IMR-90 (cell line): ENCODE measurements around the gene LRRK2. TPM values are rescaled to one million over a fixed set of nuclear protein-coding genes. Genes with fewer than 3 reads are reported as not detected.

Source experiments
- ATAC-seq: fragments of 200-7000 bp; cut with Tn5 transposase; 2 replicates; pipeline ENCODE4 v1.9.1; 2020; ENCODE audit warnings: low read depth, mild to moderate bottlenecking, moderate library complexity
- BruUV-seq: library from RNA; stranded (reverse); fragments of 400-500 nt; replicated peaks from 2 replicates; lab custom pipeline; 2021; lab: Mats Ljungman, UMichigan
- CTCF ChIA-PET: fragments of 300-600 bp; formaldehyde crosslinking; extraction: SDS; loops from one replicate; lab custom pipeline; 2021; ENCODE audit warnings: antibody characterized with exemption; lab: Yijun Ruan, JAX
- POLR2A ChIA-PET: fragments of 300-600 bp; sonication (Branson Sonifier 250); formaldehyde crosslinking; loops from one replicate; lab custom pipeline; 2022; ENCODE audit warnings: antibody characterized with exemption; ENCODE audit not compliant: unreplicated experiment; lab: Charles Lee
- DNase-seq: peaks from one replicate; pipeline ENCODE4 v3.0.0; 2013
- H2AFZ ChIP-seq: replicated peaks from 2 replicates; pipeline ENCODE3; 2013; ENCODE audit warnings: low read length, mild to moderate bottlenecking; ENCODE audit not compliant: poor library complexity
- H2AK5ac ChIP-seq: 2 replicates; pipeline ENCODE4 v1.6.1; 2013; ENCODE audit warnings: low read depth, low read length, inconsistent platforms
- H2AK9ac ChIP-seq: replicated peaks from 2 replicates; pipeline ENCODE3; 2013; ENCODE audit warnings: mild to moderate bottlenecking, low read depth, low read length, moderate library complexity; ENCODE audit not compliant: poor library complexity
- H2BK120ac ChIP-seq: 2 replicates; pipeline ENCODE4 v1.6.1; 2013; ENCODE audit warnings: low read depth, low read length, inconsistent platforms
- H2BK15ac ChIP-seq: 3 replicates; pipeline ENCODE4 v1.6.1; 2013; ENCODE audit warnings: low read depth, low read length, inconsistent platforms
- H2BK20ac ChIP-seq: 2 replicates; pipeline ENCODE4 v1.6.1; 2013; ENCODE audit warnings: low read depth, mild to moderate bottlenecking, inconsistent platforms, low read length, moderate library complexity
- H2BK5ac ChIP-seq: 2 replicates; pipeline ENCODE4 v1.6.1; 2013; ENCODE audit warnings: mild to moderate bottlenecking, low read depth, low read length, inconsistent platforms; ENCODE audit not compliant: poor library complexity, severe bottlenecking
- H3K14ac ChIP-seq: replicated peaks from 2 replicates; pipeline ENCODE4 v1.6.1; 2013; ENCODE audit warnings: low read depth, low read length, inconsistent platforms
- H3K18ac ChIP-seq: 2 replicates; pipeline ENCODE4 v1.6.1; 2013; ENCODE audit warnings: low read depth, low read length, control low read depth
- H3K23ac ChIP-seq: 2 replicates; pipeline ENCODE4 v1.6.1; 2013; ENCODE audit warnings: low read depth, low read length, inconsistent platforms
- H3K27ac ChIP-seq: 2 replicates; pipeline ENCODE4 v1.5.1; 2013; ENCODE audit warnings: mild to moderate bottlenecking, control low read depth, low read length; ENCODE audit not compliant: insufficient read depth
- H3K27me3 ChIP-seq: 2 replicates; pipeline ENCODE4 v1.6.1; 2013; ENCODE audit warnings: low read length; ENCODE audit not compliant: control insufficient read depth, insufficient read depth
- H3K36me3 ChIP-seq: 2 replicates; pipeline ENCODE4 v1.6.1; 2013; ENCODE audit warnings: low read length, mixed read lengths; ENCODE audit not compliant: control insufficient read depth, insufficient read depth
- H3K4ac ChIP-seq: 2 replicates; pipeline ENCODE4 v1.6.1; 2013; ENCODE audit warnings: low read depth, low read length, inconsistent platforms
- H3K4me1 ChIP-seq: 2 replicates; pipeline ENCODE4 v1.6.1; 2013; ENCODE audit warnings: low read length, mixed read lengths; ENCODE audit not compliant: control insufficient read depth, insufficient read depth
- H3K4me2 ChIP-seq: 2 replicates; pipeline ENCODE4 v1.6.1; 2013; ENCODE audit warnings: low read depth, mild to moderate bottlenecking, control low read depth, low read length, moderate library complexity
- H3K4me3 ChIP-seq: 2 replicates; pipeline ENCODE4 v1.5.1; 2013; ENCODE audit warnings: low read depth, mild to moderate bottlenecking, control low read depth, low read length, moderate library complexity; ENCODE audit not compliant: insufficient read depth
- H3K56ac ChIP-seq: 2 replicates; pipeline ENCODE4 v1.6.1; 2013; ENCODE audit warnings: low read length, inconsistent platforms; ENCODE audit not compliant: insufficient read depth; ENCODE audit errors: extremely low read depth
- H3K79me1 ChIP-seq, 2 experiments: 2 replicates each; pipeline ENCODE4 v1.6.1; 2013; ENCODE audit warnings: low read length in 2 of 2, inconsistent platforms in 1 of 2, low read depth in 1 of 2
- H3K9ac ChIP-seq: 2 replicates; pipeline ENCODE4 v1.6.1; 2013; ENCODE audit warnings: low read depth, low read length, control low read depth
- H3K9me1 ChIP-seq: 2 replicates; pipeline ENCODE4 v1.6.1; 2013; ENCODE audit warnings: low read length, inconsistent platforms; ENCODE audit not compliant: insufficient read depth
- H3K9me3 ChIP-seq: 2 replicates; pipeline ENCODE4 v1.6.1; 2013; ENCODE audit warnings: low read length; ENCODE audit not compliant: control insufficient read depth, insufficient read depth
- H4K20me1 ChIP-seq: 2 replicates; pipeline ENCODE4 v1.6.1; 2013; ENCODE audit warnings: low read length, inconsistent platforms; ENCODE audit not compliant: insufficient read depth
- H4K5ac ChIP-seq: 2 replicates; pipeline ENCODE4 v1.6.1; 2013; ENCODE audit warnings: mild to moderate bottlenecking, low read depth, low read length, control low read depth
- H4K8ac ChIP-seq, 2 experiments: 2 replicates each; pipeline ENCODE4 v1.6.1; 2013; ENCODE audit warnings: low read depth in 2 of 2, low read length in 2 of 2, control low read depth in 1 of 2, inconsistent platforms in 1 of 2
- H4K91ac ChIP-seq: 2 replicates; pipeline ENCODE4 v1.6.1; 2013; ENCODE audit warnings: low read depth, low read length, inconsistent platforms; ENCODE audit not compliant: insufficient read depth
- CHD1 ChIP-seq: IDR thresholded peaks from 2 replicates; pipeline ENCODE4 v1.6.1; 2012; ENCODE audit warnings: low read depth, low read length, improper control_type of control experiment
- ELK1 ChIP-seq: fragments of 150-350 bp; IDR thresholded peaks from 2 replicates; pipeline ENCODE4 v1.6.1; 2016; ENCODE audit warnings: low read depth, mild to moderate bottlenecking, low read length, moderate library complexity, borderline replicate concordance
- FOS ChIP-seq: fragments of 150-350 bp; IDR thresholded peaks from 2 replicates; pipeline ENCODE4 v1.6.1; 2016; ENCODE audit warnings: low read depth, low read length
- MAFK ChIP-seq: IDR thresholded peaks from 2 replicates; pipeline ENCODE4 v1.6.1; 2012; ENCODE audit warnings: low read depth, low read length, improper control_type of control experiment
- MAZ ChIP-seq: IDR thresholded peaks from 2 replicates; pipeline ENCODE4 v1.6.1; 2012; ENCODE audit warnings: low read depth, mild to moderate bottlenecking, low read length, improper control_type of control experiment, moderate library complexity, borderline replicate concordance
- MXI1 ChIP-seq: IDR thresholded peaks from 2 replicates; pipeline ENCODE4 v1.6.1; 2012; ENCODE audit warnings: low read depth, mild to moderate bottlenecking, low read length, moderate library complexity, borderline replicate concordance
- NFE2L2 ChIP-seq: fragments of 150-350 bp; IDR thresholded peaks from 2 replicates; pipeline ENCODE4 v1.6.1; 2016; ENCODE audit warnings: low read depth, mild to moderate bottlenecking, low read length
- POLR2A ChIP-seq: IDR thresholded peaks from 2 replicates; pipeline ENCODE4 v1.6.1; 2012; ENCODE audit warnings: mild to moderate bottlenecking, low read depth, low read length
- RAD21 ChIP-seq: IDR thresholded peaks from 2 replicates; pipeline ENCODE4 v1.6.1; 2012; ENCODE audit warnings: low read length, improper control_type of control experiment
- RCOR1 ChIP-seq: IDR thresholded peaks from 2 replicates; pipeline ENCODE4 v1.6.1; 2012; ENCODE audit warnings: mild to moderate bottlenecking, low read length, improper control_type of control experiment; ENCODE audit not compliant: insufficient replicate concordance
- RFX5 ChIP-seq: IDR thresholded peaks from 2 replicates; pipeline ENCODE4 v1.8.0; 2012; ENCODE audit warnings: low read depth, mild to moderate bottlenecking, low read length, moderate library complexity
- SMC3 ChIP-seq: fragments of 150-350 bp; IDR thresholded peaks from 2 replicates; pipeline ENCODE4 v1.6.1; 2016; ENCODE audit warnings: low read depth, mild to moderate bottlenecking, antibody characterized with exemption, low read length, moderate library complexity
- WGBS, 2 experiments: methylation state at CpG; one replicate each; pipeline versions ENCODE4 v1.1.5 to v1.1.7; 2013; ENCODE audit warnings: missing lambda C conversion rate in 2 of 2; ENCODE audit not compliant: insufficient read length in 1 of 2; ENCODE audit errors: extremely low coverage in 2 of 2; 5-methylcytosine and 5-hydroxymethylcytosine counted together
- dilution Hi-C: fragments of 300-500 bp; cut with HindIII; formaldehyde crosslinking; loops from one replicate; pipeline ENCODE4 v1.14.3; 2018; ENCODE audit warnings: low sequenced_read_pairs; ENCODE audit not compliant: unreplicated experiment
- in situ Hi-C: fragments of 300-500 bp; cut with MboI; formaldehyde crosslinking; loops from 3 replicates; pipeline ENCODE4 v1.14.3; 2019; ENCODE audit warnings: low sequenced_read_pairs, inconsistent platforms, mixed read lengths
- intact Hi-C: fragments of 100-400 bp; cut with micrococcal nuclease; formaldehyde crosslinking; loops from 2 replicates; pipeline ENCODE4 v1.10.0; 2022
- polyA plus RNA-seq, 3 experiments: library from polyadenylated mRNA; depleted of rRNA; stranded (reverse); fragments of >200 nt; gene quantifications; 2 replicates each; pipeline ENCODE4 v1.2.3, GENCODE V29; 2012; ENCODE audit warnings: low replicate concordance in 1 of 3
- total RNA-seq: library from RNA; depleted of rRNA; stranded (reverse); fragments of >200 nt; gene quantifications from 2 replicates; pipeline ENCODE4 v1.2.3, GENCODE V29; 2012
- TF ChIP-seq, protein P1 (sequence below): conservative IDR thresholded peaks from 2 replicates; pipeline ENCODE4 v1.5.1; 2012; ENCODE audit warnings: mild to moderate bottlenecking, low read depth, low read length, improper control_type of control experiment
- TF ChIP-seq, protein P2 (sequence below): fragments of 150-350 bp; IDR thresholded peaks from 2 replicates; pipeline ENCODE4 v1.6.1; 2017; ENCODE audit warnings: mild to moderate bottlenecking, antibody characterized with exemption, low read length, low read depth

The LRRK2 gene
- total and polyA plus RNA-seq, 2 of the 4 experiments (the other 2 are of a cell fraction): 0.17 to 0.54 TPM

DNA sequence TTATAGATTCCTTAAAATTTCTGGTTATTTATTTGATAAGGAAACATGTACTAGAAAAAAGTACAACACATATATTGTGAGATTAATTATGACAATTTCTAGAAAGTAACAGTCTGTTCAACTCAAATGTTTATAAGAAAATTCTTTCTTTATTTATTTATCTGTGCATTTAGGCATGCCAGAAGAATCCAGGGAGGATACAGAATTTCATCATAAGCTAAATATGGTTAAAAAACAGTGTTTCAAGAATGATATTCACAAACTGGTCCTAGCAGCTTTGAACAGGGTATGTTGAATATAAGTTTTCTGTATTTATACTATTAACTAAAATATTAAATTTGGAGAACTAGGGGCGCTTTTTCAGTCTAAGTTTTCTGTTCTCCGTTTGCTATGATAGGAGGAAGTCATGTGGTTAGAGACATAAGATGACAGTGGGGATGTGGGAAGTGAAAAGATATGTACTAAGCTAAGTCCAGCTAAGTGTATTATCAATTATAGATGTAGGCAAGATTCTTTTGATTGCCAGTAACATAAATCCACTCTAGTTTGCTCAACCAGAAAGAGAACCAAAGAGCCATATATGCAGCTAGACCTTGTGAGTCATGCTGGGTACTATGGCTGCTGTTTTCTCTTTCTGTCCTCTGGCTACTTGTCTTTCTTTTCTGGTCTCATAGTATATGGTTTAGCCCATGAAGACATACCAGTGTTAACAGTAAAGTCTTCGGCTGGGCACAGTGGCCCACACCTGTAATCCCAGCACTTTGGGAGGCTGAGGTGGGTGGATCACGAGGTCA lies 39.0 kb downstream of the LRRK2 start:
- in situ Hi-C loops: no loop called here
- no TSS peak for BruUV-seq
- no peak overlapping the region for H2AK9ac ChIP-seq
- H3K27me3 ChIP-seq: no peaks in the 10 kb centered on the region
- no peaks in the 10 kb centered on the region; the same call in 1 of the 2 replicates for H3K4me1 ChIP-seq
- WGBS, 2 experiments: no CpG with 5 or more reads among the region's 4 CpGs
- no peak overlapping the region for H3K23ac ChIP-seq
- dilution Hi-C loops: no loop called here
- peak; percentile 38 for DNase-seq
- H3K36me3 ChIP-seq: no peaks in the 10 kb centered on the region
- H3K18ac ChIP-seq: peak overlapping the region; percentile 97
- peak overlapping the region; percentile 95 for H4K5ac ChIP-seq
- H3K4ac ChIP-seq: peak overlapping the region; percentile 8; the same call in 1 of the 2 replicates
- H4K8ac ChIP-seq: peak overlapping the region; percentile 63 to 72; a peak in 3 of 4 replicates
- peak overlapping the region; percentile 74; the same call in 1 of the 2 replicates for H2BK20ac ChIP-seq
- POLR2A ChIA-PET: no interaction called here
- H3K14ac ChIP-seq: no peak overlapping the region
- H3K79me1 ChIP-seq: no peaks in the 10 kb centered on the region
- no peak overlapping the region; the same call in 1 of the 2 replicates for H3K9ac ChIP-seq
- peak overlapping the region; percentile 68 for H2BK120ac ChIP-seq
- peak overlapping the region; percentile 98 for H2BK5ac ChIP-seq
- no peak overlapping the region for H3K4me3 ChIP-seq
- peak overlapping the region; percentile 97 for H3K27ac ChIP-seq
- no peaks in the 10 kb centered on the region for H4K20me1 ChIP-seq
- no peak; the same call in 1 of the 2 replicates for ATAC-seq
- CTCF ChIA-PET: no interaction called here
- no peaks in the 10 kb centered on the region for H3K9me3 ChIP-seq
- H2AK5ac ChIP-seq: no peak overlapping the region
- intact Hi-C loops: no loop called here
- peak overlapping the region; percentile 66; the same call in 1 of the 2 replicates for H3K4me2 ChIP-seq
- peak overlapping the region; percentile 38; the same call in 1 of the 2 replicates for H3K56ac ChIP-seq
- H3K9me1 ChIP-seq: no peaks in the 10 kb centered on the region
- H4K91ac ChIP-seq: peak overlapping the region; percentile 52
- no peak overlapping the region for H2AFZ ChIP-seq
- peak overlapping the region; percentile 80; the same call in 2 of the 3 replicates for H2BK15ac ChIP-seq
- TF ChIP-seq MAFK: no peak
- TF ChIP-seq CHD1: no peak
- TF ChIP-seq, protein P1, sequence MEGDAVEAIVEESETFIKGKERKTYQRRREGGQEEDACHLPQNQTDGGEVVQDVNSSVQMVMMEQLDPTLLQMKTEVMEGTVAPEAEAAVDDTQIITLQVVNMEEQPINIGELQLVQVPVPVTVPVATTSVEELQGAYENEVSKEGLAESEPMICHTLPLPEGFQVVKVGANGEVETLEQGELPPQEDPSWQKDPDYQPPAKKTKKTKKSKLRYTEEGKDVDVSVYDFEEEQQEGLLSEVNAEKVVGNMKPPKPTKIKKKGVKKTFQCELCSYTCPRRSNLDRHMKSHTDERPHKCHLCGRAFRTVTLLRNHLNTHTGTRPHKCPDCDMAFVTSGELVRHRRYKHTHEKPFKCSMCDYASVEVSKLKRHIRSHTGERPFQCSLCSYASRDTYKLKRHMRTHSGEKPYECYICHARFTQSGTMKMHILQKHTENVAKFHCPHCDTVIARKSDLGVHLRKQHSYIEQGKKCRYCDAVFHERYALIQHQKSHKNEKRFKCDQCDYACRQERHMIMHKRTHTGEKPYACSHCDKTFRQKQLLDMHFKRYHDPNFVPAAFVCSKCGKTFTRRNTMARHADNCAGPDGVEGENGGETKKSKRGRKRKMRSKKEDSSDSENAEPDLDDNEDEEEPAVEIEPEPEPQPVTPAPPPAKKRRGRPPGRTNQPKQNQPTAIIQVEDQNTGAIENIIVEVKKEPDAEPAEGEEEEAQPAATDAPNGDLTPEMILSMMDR: no peak
- TF ChIP-seq, protein P2, sequence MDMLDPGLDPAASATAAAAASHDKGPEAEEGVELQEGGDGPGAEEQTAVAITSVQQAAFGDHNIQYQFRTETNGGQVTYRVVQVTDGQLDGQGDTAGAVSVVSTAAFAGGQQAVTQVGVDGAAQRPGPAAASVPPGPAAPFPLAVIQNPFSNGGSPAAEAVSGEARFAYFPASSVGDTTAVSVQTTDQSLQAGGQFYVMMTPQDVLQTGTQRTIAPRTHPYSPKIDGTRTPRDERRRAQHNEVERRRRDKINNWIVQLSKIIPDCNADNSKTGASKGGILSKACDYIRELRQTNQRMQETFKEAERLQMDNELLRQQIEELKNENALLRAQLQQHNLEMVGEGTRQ: no peak
- no peak for TF ChIP-seq MAZ
- TF ChIP-seq FOS: no peak
- no peak for TF ChIP-seq POLR2A
- TF ChIP-seq RFX5: no peak
- no peak for TF ChIP-seq MXI1
- TF ChIP-seq ELK1: no peak
- TF ChIP-seq NFE2L2: no peak
- no peak for TF ChIP-seq RAD21
- no peak for TF ChIP-seq RCOR1
- TF ChIP-seq SMC3: no peak
